NB4 (cell line): ENCODE data around the gene ACBD4.

Experiments
- POLR2A ChIP-seq: IDR thresholded peaks from 2 replicates; pipeline ENCODE4 v1.6.1; 2011; ENCODE audit warnings: mild to moderate bottlenecking; ENCODE audit not compliant: insufficient read length; ENCODE audit errors: extremely low read depth
- TF ChIP-seq, protein P1 (sequence below): IDR thresholded peaks from one replicate; pipeline ENCODE4 v1.5.1; 2012; ENCODE audit warnings: low read depth, low read length
- TF ChIP-seq, protein P2 (sequence below): IDR thresholded peaks from 2 replicates; pipeline ENCODE4 v1.6.1; 2011; ENCODE audit warnings: low read depth, low read length

DNA sequence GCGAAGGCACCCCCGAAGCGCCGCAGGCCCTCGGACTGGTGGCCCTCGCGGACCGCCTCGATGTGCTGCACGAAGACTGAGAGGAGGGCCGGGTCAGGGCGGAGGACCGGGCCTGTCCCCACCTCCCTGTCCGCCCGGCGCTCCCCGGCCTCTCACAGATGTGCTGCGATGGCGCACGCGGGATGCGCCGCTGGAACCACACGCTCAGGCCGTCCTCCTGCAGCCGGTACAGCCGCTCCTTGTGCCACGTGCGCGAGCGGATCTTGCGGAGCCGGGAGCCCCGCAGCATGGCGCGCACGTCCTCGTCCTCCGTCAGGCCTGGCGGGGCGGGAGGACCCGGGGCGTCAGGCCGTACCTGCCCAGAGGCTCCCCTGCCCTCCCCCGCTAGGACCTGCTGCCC lies 14.4 kb upstream of the ACBD4 start:
- TF ChIP-seq, protein P1, sequence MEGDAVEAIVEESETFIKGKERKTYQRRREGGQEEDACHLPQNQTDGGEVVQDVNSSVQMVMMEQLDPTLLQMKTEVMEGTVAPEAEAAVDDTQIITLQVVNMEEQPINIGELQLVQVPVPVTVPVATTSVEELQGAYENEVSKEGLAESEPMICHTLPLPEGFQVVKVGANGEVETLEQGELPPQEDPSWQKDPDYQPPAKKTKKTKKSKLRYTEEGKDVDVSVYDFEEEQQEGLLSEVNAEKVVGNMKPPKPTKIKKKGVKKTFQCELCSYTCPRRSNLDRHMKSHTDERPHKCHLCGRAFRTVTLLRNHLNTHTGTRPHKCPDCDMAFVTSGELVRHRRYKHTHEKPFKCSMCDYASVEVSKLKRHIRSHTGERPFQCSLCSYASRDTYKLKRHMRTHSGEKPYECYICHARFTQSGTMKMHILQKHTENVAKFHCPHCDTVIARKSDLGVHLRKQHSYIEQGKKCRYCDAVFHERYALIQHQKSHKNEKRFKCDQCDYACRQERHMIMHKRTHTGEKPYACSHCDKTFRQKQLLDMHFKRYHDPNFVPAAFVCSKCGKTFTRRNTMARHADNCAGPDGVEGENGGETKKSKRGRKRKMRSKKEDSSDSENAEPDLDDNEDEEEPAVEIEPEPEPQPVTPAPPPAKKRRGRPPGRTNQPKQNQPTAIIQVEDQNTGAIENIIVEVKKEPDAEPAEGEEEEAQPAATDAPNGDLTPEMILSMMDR: no peak
- no peak for TF ChIP-seq POLR2A
- TF ChIP-seq, protein P2, sequence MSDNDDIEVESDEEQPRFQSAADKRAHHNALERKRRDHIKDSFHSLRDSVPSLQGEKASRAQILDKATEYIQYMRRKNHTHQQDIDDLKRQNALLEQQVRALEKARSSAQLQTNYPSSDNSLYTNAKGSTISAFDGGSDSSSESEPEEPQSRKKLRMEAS: no peak
